Keratinocyte (primary cell): ENCODE data around the gene VWA7. TPM values are rescaled to one million over a fixed set of nuclear protein-coding genes. Genes with fewer than 3 reads are reported as not detected.

Experiments
- DNase-seq: peaks from one replicate; pipeline ENCODE4 v3.0.0-alpha.2; 2011; ENCODE audit warnings: low read depth, missing footprints, low spot score
- FAIRE-seq: peaks from 2 replicates; lab custom pipeline; 2011; peaks lifted over from hg19 to GRCh38; lab: Jason Lieb, UNC
- H2AFZ ChIP-seq: 2 replicates; pipeline ENCODE4 v1.6.0; 2012; ENCODE audit warnings: low read length, control low read depth, inconsistent platforms; ENCODE audit not compliant: control insufficient read depth
- H3K27ac ChIP-seq: 2 replicates; pipeline ENCODE4 v1.5.1; 2011; ENCODE audit warnings: low read length; ENCODE audit not compliant: control insufficient read depth, insufficient read depth
- H3K27me3 ChIP-seq: 3 replicates; pipeline ENCODE4 v1.6.0; 2011; ENCODE audit warnings: low read length; ENCODE audit not compliant: control insufficient read depth, insufficient read depth; ENCODE audit errors: extremely low read depth
- H3K36me3 ChIP-seq, 2 experiments: 2 replicates in 1 of 2; 3 replicates in 1 of 2; pipeline ENCODE4 v1.5.1; 2011; ENCODE audit warnings: low read length in 2 of 2, mild to moderate bottlenecking in 1 of 2; ENCODE audit not compliant: control insufficient read depth in 2 of 2, insufficient read depth in 2 of 2; ENCODE audit errors: extremely low read depth in 1 of 2
- H3K4me1 ChIP-seq: 3 replicates; pipeline ENCODE4 v1.5.1; 2011; ENCODE audit warnings: low read length; ENCODE audit not compliant: control insufficient read depth, insufficient read depth; ENCODE audit errors: extremely low read depth
- H3K4me2 ChIP-seq: 3 replicates; pipeline ENCODE4 v1.6.0; 2011; ENCODE audit warnings: low read depth, low read length; ENCODE audit not compliant: control insufficient read depth, insufficient read depth; ENCODE audit errors: extremely low read depth
- H3K4me3 ChIP-seq, 3 experiments: fragments of 200-600 bp in 1 of 3; sonication (generic) in 1 of 3; 2 replicates in 2 of 3; 3 replicates in 1 of 3; pipeline ENCODE4 v1.5.1; 2011 to 2016; ENCODE audit warnings: low read length in 3 of 3, mild to moderate bottlenecking in 3 of 3, control low read depth in 2 of 3, inconsistent platforms in 1 of 3, low read depth in 1 of 3, mixed read lengths in 1 of 3, mixed run types in 1 of 3, moderate library complexity in 1 of 3; ENCODE audit not compliant: control insufficient read depth in 2 of 3, insufficient read depth in 2 of 3; ENCODE audit errors: extremely low read depth in 1 of 3
- H3K79me2 ChIP-seq: 2 replicates; pipeline ENCODE4 v1.6.0; 2012; ENCODE audit warnings: low read length; ENCODE audit not compliant: control insufficient read depth, insufficient read depth
- H3K9ac ChIP-seq: 3 replicates; pipeline ENCODE4 v1.6.0; 2011; ENCODE audit warnings: low read length; ENCODE audit not compliant: control insufficient read depth, insufficient read depth; ENCODE audit errors: extremely low read depth
- H3K9me1 ChIP-seq: 3 replicates; pipeline ENCODE4 v1.6.0; 2011; ENCODE audit warnings: low read length; ENCODE audit not compliant: control insufficient read depth, insufficient read depth; ENCODE audit errors: extremely low read depth
- H3K9me3 ChIP-seq: 2 replicates; pipeline ENCODE4 v1.5.1; 2012; ENCODE audit warnings: low read depth, low read length; ENCODE audit not compliant: control insufficient read depth
- H4K20me1 ChIP-seq: 3 replicates; pipeline ENCODE4 v1.6.0; 2011; ENCODE audit warnings: low read length; ENCODE audit not compliant: control insufficient read depth, insufficient read depth; ENCODE audit errors: extremely low read depth
- CTCF ChIP-seq, 3 experiments: IDR thresholded peaks in 1 of 3; conservative IDR thresholded peaks in 1 of 3; optimal IDR thresholded peaks in 1 of 3; 2 replicates in 2 of 3; 3 replicates in 1 of 3; pipeline versions ENCODE3 to v1.5.1; 2011; ENCODE audit warnings: low read length in 3 of 3, mild to moderate bottlenecking in 3 of 3, moderate library complexity in 2 of 3, control low read depth in 1 of 3, inconsistent platforms in 1 of 3; ENCODE audit not compliant: insufficient read depth in 2 of 3; ENCODE audit errors: extremely low read depth in 1 of 3
- EZH2 ChIP-seq: IDR thresholded peaks from one replicate; pipeline ENCODE4 v1.6.1; 2012; ENCODE audit warnings: inconsistent platforms, mild to moderate bottlenecking, low read length, moderate library complexity
- dilution Hi-C: fragments of 300-500 bp; cut with MboI; formaldehyde crosslinking; loops from one replicate; pipeline ENCODE4 v1.7.0; 2020; ENCODE audit warnings: low sequenced_read_pairs; ENCODE audit not compliant: extremely low pct_ligation_motif_present
- polyA plus RNA-seq, 5 experiments: library from polyadenylated mRNA; depleted of rRNA in 3 of 5; stranded (reverse) in 3 of 5; stranded (forward) in 1 of 5; unstranded in 1 of 5; fragments of >200 nt; gene quantifications; 1 replicate in 1 of 5; 2 replicates in 3 of 5; 3 replicates in 1 of 5; pipeline versions ENCODE4 v1.2.1 to v1.2.3, GENCODE V29; 2011 to 2012; ENCODE audit warnings: missing spikeins in 2 of 5, low read depth in 1 of 5, low replicate concordance in 1 of 5

Gene VWA7
- polyA plus RNA-seq, 1 donor (not counting 4 experiments of a cell fraction or from before 2014, with no cell fraction given), result 0.47 TPM

GRCh38 chr6:31720196-31720770 lies 56.8 kb downstream of the VWA7 start:
- Histone ChIP-seq H3K9me3 (no peaks in the 10 kb centered on the region), H3K36me3 (peaks cover 0 to 4% of the 10 kb centered on the region in 2 experiments), H3K4me1 (peaks cover 31% of the 10 kb centered on the region), H3K27ac (no peak overlapping the region), H3K4me2 (peak overlapping the region; percentile 6), H3K4me3 (peak overlapping the region in 1 of 3 experiments; percentile 13), H3K9me1 (peaks cover 5% of the 10 kb centered on the region), H2AFZ (peak overlapping the region; percentile 22), H4K20me1 (no peaks in the 10 kb centered on the region), H3K27me3 (no peaks in the 10 kb centered on the region), H3K9ac (no peak overlapping the region), H3K79me2 (no peaks in the 10 kb centered on the region)
- dilution Hi-C loops, result no loop called here
- DNase-seq, result no peak
- TF ChIP-seq CTCF (optimal IDR thresholded peaks at IDR 0.05 in 1 of 3, IDR thresholded peaks at IDR 0.05 in 1 of 3, conservative IDR thresholded peaks at IDR 0.05 in 1 of 3; ENCODE audit: extremely low read depth in 1 of 3, insufficient read depth in 2 of 3, low read length in 3 of 3) (no peak), EZH2 (no peak)
- peak; percentile 23 for FAIRE-seq

GRCh38 chr6:31719001-31719400 lies 58.1 kb downstream of the VWA7 start:
- peak overlapping the region in 1 of 3 experiments; percentile 49 for H3K4me3 ChIP-seq
- dilution Hi-C loops, result no loop called here
- no peak for FAIRE-seq

More at GRCh38 chr6:31719001-31719400, 58.1 kb downstream of the VWA7 start:
- peaks cover 0 to 4% of the 10 kb centered on the region in 2 experiments for H3K36me3 ChIP-seq
- H3K9me3 ChIP-seq, result no peaks in the 10 kb centered on the region
- no peak overlapping the region for H2AFZ ChIP-seq
- H3K9ac ChIP-seq, result no peak overlapping the region
- TF ChIP-seq CTCF (optimal IDR thresholded peaks at IDR 0.05 in 1 of 3, IDR thresholded peaks at IDR 0.05 in 1 of 3, conservative IDR thresholded peaks at IDR 0.05 in 1 of 3; ENCODE audit: extremely low read depth in 1 of 3, insufficient read depth in 2 of 3, low read length in 3 of 3), result no peak
- TF ChIP-seq EZH2, result no peak
- no peaks in the 10 kb centered on the region for H4K20me1 ChIP-seq
- H3K4me2 ChIP-seq, result peak overlapping the region; percentile 77
- H3K9me1 ChIP-seq, result peaks cover 5% of the 10 kb centered on the region
- peak overlapping the region; percentile 66 for H3K27ac ChIP-seq
- H3K4me1 ChIP-seq, result peaks cover 31% of the 10 kb centered on the region
- H3K27me3 ChIP-seq, result no peaks in the 10 kb centered on the region
- DNase-seq, result no peak
- no peaks in the 10 kb centered on the region for H3K79me2 ChIP-seq
